ENCODE results near the gene SUGP1. TPM values are rescaled to one million over a fixed set of nuclear protein-coding genes. Genes with fewer than 3 reads are reported as not detected.

Gene SUGP1
- total RNA-seq, 2 donors from 2014 or later, result 51.1 to 53.5 TPM

DNA sequence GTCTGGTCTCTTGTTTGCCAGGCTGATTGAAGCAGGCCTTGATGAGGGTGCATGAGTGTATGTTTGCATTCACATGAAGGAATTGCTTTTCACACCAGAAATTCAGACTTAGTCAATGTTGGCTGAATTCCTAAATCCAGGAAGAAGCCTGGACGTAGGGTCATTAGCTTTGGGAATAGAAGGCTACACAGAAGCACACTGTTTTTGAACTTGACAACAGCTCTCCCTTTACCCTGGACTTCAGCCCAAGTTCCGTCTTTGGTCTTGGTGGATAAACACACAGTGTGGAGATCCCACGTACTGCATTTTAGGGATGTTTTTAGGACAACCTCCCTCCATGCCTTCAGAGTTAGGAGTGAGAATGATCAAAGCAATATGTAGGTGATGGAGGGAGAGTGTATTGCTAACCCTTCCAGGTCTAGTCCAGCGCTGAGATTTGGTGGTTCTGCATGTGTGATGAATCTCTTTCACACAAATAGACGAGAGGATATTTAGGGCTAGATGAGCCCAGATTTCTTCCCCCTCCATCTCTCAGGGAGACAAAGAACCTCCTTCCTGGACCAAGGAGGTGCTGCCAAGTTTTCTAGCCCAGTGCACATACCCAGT lies 70.0 kb downstream of the SUGP1 start:
- no peaks in the 10 kb centered on the region for H3K4me1 ChIP-seq (replicated peaks)
- 41% methylated on average over 5 of the region's 5 CpGs for WGBS
- no peak overlapping the region for H3K27ac ChIP-seq
- no peak for DNase-seq (ENCODE audit: low spot score)
- no peak overlapping the region for H3K4me3 ChIP-seq
- no peaks in the 10 kb centered on the region for H3K9me3 ChIP-seq
- H3K27me3 ChIP-seq (replicated peaks; ENCODE audit: insufficient read depth), result peaks cover 3% of the 10 kb centered on the region
- intact Hi-C loops (cut with DNase I), result no loop called here
- H3K36me3 ChIP-seq, result no peaks in the 10 kb centered on the region
- TF ChIP-seq POLR2A (IDR thresholded peaks at IDR 0.05), result no peak
- no peak for TF ChIP-seq POLR2AphosphoS5 (IDR thresholded peaks at IDR 0.05)
- TF ChIP-seq, protein P1, sequence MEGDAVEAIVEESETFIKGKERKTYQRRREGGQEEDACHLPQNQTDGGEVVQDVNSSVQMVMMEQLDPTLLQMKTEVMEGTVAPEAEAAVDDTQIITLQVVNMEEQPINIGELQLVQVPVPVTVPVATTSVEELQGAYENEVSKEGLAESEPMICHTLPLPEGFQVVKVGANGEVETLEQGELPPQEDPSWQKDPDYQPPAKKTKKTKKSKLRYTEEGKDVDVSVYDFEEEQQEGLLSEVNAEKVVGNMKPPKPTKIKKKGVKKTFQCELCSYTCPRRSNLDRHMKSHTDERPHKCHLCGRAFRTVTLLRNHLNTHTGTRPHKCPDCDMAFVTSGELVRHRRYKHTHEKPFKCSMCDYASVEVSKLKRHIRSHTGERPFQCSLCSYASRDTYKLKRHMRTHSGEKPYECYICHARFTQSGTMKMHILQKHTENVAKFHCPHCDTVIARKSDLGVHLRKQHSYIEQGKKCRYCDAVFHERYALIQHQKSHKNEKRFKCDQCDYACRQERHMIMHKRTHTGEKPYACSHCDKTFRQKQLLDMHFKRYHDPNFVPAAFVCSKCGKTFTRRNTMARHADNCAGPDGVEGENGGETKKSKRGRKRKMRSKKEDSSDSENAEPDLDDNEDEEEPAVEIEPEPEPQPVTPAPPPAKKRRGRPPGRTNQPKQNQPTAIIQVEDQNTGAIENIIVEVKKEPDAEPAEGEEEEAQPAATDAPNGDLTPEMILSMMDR (IDR thresholded peaks at IDR 0.05), result no peak

GRCh38 chr19:19240476-19240875 lies 79.8 kb downstream of the SUGP1 start:
- no peaks in the 10 kb centered on the region for H3K4me1 ChIP-seq (replicated peaks)
- H3K27ac ChIP-seq, result no peak overlapping the region
- H3K9me3 ChIP-seq, result no peaks in the 10 kb centered on the region
- no peaks in the 10 kb centered on the region for H3K36me3 ChIP-seq
- DNase-seq (ENCODE audit: low spot score), result no peak
- intact Hi-C loops (cut with DNase I), result no loop called here
- WGBS, result 62% methylated on average over 9 of the region's 9 CpGs
- H3K4me3 ChIP-seq, result no peak overlapping the region
- peaks cover 4% of the 10 kb centered on the region for H3K27me3 ChIP-seq (replicated peaks; ENCODE audit: insufficient read depth)
- TF ChIP-seq POLR2A (IDR thresholded peaks at IDR 0.05), result no peak
- TF ChIP-seq POLR2AphosphoS5 (IDR thresholded peaks at IDR 0.05), result no peak
- TF ChIP-seq, protein P1 (IDR thresholded peaks at IDR 0.05), result no peak

- no peaks in the 10 kb centered on the region for H3K4me1 ChIP-seq (replicated peaks)
- H3K36me3 ChIP-seq, result no peaks in the 10 kb centered on the region
- H3K27me3 ChIP-seq (replicated peaks; ENCODE audit: insufficient read depth), result peaks cover 4% of the 10 kb centered on the region
- no peak overlapping the region for H3K4me3 ChIP-seq
- intact Hi-C loops (cut with DNase I), result no loop called here
- H3K9me3 ChIP-seq, result no peaks in the 10 kb centered on the region
- no peak overlapping the region for H3K27ac ChIP-seq
- no peak for DNase-seq (ENCODE audit: low spot score)
- TF ChIP-seq POLR2AphosphoS5 (IDR thresholded peaks at IDR 0.05) (no peak), POLR2A (IDR thresholded peaks at IDR 0.05) (no peak)
- TF ChIP-seq, protein P1 (IDR thresholded peaks at IDR 0.05), result no peak
These were observed 80.6 kb downstream of the SUGP1 start for GRCh38 chr19:19239675-19240074.

GRCh38 chr19:19238126-19238894 lies 82.0 kb downstream of the SUGP1 start:
- Histone ChIP-seq H3K27me3 (replicated peaks; ENCODE audit: insufficient read depth) (peaks cover 4% of the 10 kb centered on the region), H3K27ac (no peak overlapping the region), H3K9me3 (peaks cover 4% of the 10 kb centered on the region), H3K36me3 (no peaks in the 10 kb centered on the region), H3K4me1 (replicated peaks) (no peaks in the 10 kb centered on the region), H3K4me3 (no peak overlapping the region)
- no peak for DNase-seq (ENCODE audit: low spot score)
- TF ChIP-seq POLR2A (IDR thresholded peaks at IDR 0.05) (no peak), POLR2AphosphoS5 (IDR thresholded peaks at IDR 0.05) (no peak)
- TF ChIP-seq, protein P1 (IDR thresholded peaks at IDR 0.05), result no peak
- intact Hi-C loops (cut with DNase I), result no loop called here
- WGBS, result 80% methylated on average over 18 of the region's 18 CpGs

- no peak for DNase-seq (ENCODE audit: low spot score)
- no peaks in the 10 kb centered on the region for H3K4me1 ChIP-seq (replicated peaks)
- H3K27me3 ChIP-seq (replicated peaks; ENCODE audit: insufficient read depth), result peaks cover 4% of the 10 kb centered on the region
- peaks cover 4% of the 10 kb centered on the region for H3K9me3 ChIP-seq
- no peaks in the 10 kb centered on the region for H3K36me3 ChIP-seq
- intact Hi-C loops (cut with DNase I), result no loop called here
- H3K27ac ChIP-seq, result no peak overlapping the region
- TF ChIP-seq POLR2A (IDR thresholded peaks at IDR 0.05) (no peak), POLR2AphosphoS5 (IDR thresholded peaks at IDR 0.05) (no peak)
- TF ChIP-seq, protein P1 (IDR thresholded peaks at IDR 0.05), result no peak
- no peak overlapping the region for H3K4me3 ChIP-seq
These were observed 84.1 kb downstream of the SUGP1 start for GRCh38 chr19:19236173-19236572.
